OCI-LY3 (cell line): ENCODE data around the gene PCDHB2.
"Not testable (repeated sequence)": the region's sequence is repeated elsewhere in the genome, so short reads cannot be mapped to it uniquely, and the experiment has no call there.

Experiments
- H2AFZ ChIP-seq: fragments of 200-600, 300-600 bp; shearing (Covaris generic); 2 replicates; pipeline ENCODE4 v1.6.0; 2014; ENCODE audit warnings: antibody characterized with exemption, low read depth, low read length
- H3K27ac ChIP-seq: fragments of 200-600, 300-600 bp; sonication (generic); 2 replicates; pipeline ENCODE4 v1.5.1; 2014; ENCODE audit warnings: mild to moderate bottlenecking, low read length, moderate library complexity, mixed read lengths
- H3K27me3 ChIP-seq: fragments of 200-600, 300-600 bp; sonication (generic); 2 replicates; pipeline ENCODE4 v1.6.1; 2014; ENCODE audit warnings: low read depth, low read length, mixed read lengths
- H3K36me3 ChIP-seq: fragments of 200-600, 300-600 bp; sonication (generic); replicated peaks from 2 replicates; pipeline ENCODE3; 2014; ENCODE audit warnings: low read depth, low read length, mixed read lengths
- H3K4me1 ChIP-seq: fragments of 300-600, 200-600 bp; sonication (generic); 2 replicates; pipeline ENCODE4 v1.6.1; 2014; ENCODE audit warnings: low read length, mixed read lengths
- H3K4me2 ChIP-seq: fragments of 200-600, 300-600 bp; sonication (generic); 2 replicates; pipeline ENCODE4 v1.6.1; 2014; ENCODE audit warnings: low read length, mixed read lengths
- H3K4me3 ChIP-seq: fragments of 300-600, 200-600 bp; sonication (generic); 2 replicates; pipeline ENCODE4 v1.5.1; 2014; ENCODE audit warnings: antibody characterized with exemption, mild to moderate bottlenecking, low read length, moderate library complexity
- H3K79me2 ChIP-seq: fragments of 300-600, 200-600 bp; shearing (Covaris generic); 2 replicates; pipeline ENCODE4 v1.6.1; 2014; ENCODE audit warnings: mild to moderate bottlenecking, low read length, mixed read lengths
- H3K9ac ChIP-seq: fragments of 300-600, 200-600 bp; shearing (Covaris generic); 2 replicates; pipeline ENCODE4 v1.6.0; 2014; ENCODE audit warnings: mild to moderate bottlenecking, low read length, moderate library complexity
- H3K9me3 ChIP-seq: fragments of 200-600, 300-600 bp; shearing (Covaris generic); 2 replicates; pipeline ENCODE4 v1.6.1; 2014; ENCODE audit warnings: low read length, mixed read lengths; ENCODE audit not compliant: insufficient read depth
- H4K20me1 ChIP-seq: fragments of 200-600, 300-600 bp; sonication (generic); 2 replicates; pipeline ENCODE4 v1.6.1; 2016; ENCODE audit warnings: low read length, mixed read lengths; ENCODE audit not compliant: insufficient read depth
- CTCF ChIP-seq: fragments of 200-600, 300-600 bp; sonication (generic); IDR thresholded peaks from 2 replicates; pipeline ENCODE4 v1.5.1; 2014; ENCODE audit warnings: antibody characterized with exemption, low read length, low read depth
- EZH2phosphoT487 ChIP-seq: fragments of 200-600 bp; shearing (Covaris generic); IDR thresholded peaks from 2 replicates; pipeline ENCODE4 v1.6.1; 2018; ENCODE audit warnings: antibody characterized with exemption, mixed run types, low read depth

The PCDHB2 gene

GRCh38 chr5:141119250-141119649 lies 24.8 kb downstream of the PCDHB2 start:
- no peaks in the 10 kb centered on the region for H3K9me3 ChIP-seq
- no peak overlapping the region for H3K9ac ChIP-seq
- no peaks in the 10 kb centered on the region for H3K27me3 ChIP-seq
- H4K20me1 ChIP-seq, result no peaks in the 10 kb centered on the region
- no peaks in the 10 kb centered on the region for H3K79me2 ChIP-seq
- H3K4me3 ChIP-seq, result no peak overlapping the region
- no peaks in the 10 kb centered on the region for H3K4me1 ChIP-seq
- H2AFZ ChIP-seq, result no peak overlapping the region
- H3K36me3 ChIP-seq, result no peaks in the 10 kb centered on the region
- no peak overlapping the region for H3K27ac ChIP-seq
- H3K4me2 ChIP-seq, result no peak overlapping the region
- no peak for TF ChIP-seq CTCF
- no peak for TF ChIP-seq EZH2phosphoT487

- no peak within 1 kb of the TSS for H3K27ac ChIP-seq
- no peak within 1 kb of the TSS for H3K4me3 ChIP-seq
- no peak within 1 kb of the TSS for H3K9ac ChIP-seq
- TF ChIP-seq EZH2phosphoT487 (no peak), CTCF (no peak)
- H3K4me2 ChIP-seq, result no peak within 1 kb of the TSS
- no peaks in the 10 kb centered on the region for H3K36me3 ChIP-seq
- H3K27me3 ChIP-seq, result no peaks in the 10 kb centered on the region
- H4K20me1 ChIP-seq, result no peaks in the 10 kb centered on the region
- H2AFZ ChIP-seq, result no peak within 1 kb of the TSS
- H3K4me1 ChIP-seq, result no peaks in the 10 kb centered on the region
- no peaks in the 10 kb centered on the region for H3K9me3 ChIP-seq
- no peaks in the 10 kb centered on the region for H3K79me2 ChIP-seq
These were observed 27.1 kb downstream of the PCDHB2 start, which contains the start of gene PCDHB4 for GRCh38 chr5:141121563-141121962. Gene PCDHB4 (plus strand): TSS chr5:141121818. CDS start chr5:141121999, 181 bp downstream.

GRCh38 chr5:141121985-141122384 lies 27.6 kb downstream of the PCDHB2 start:
- H3K27me3 ChIP-seq, result no peaks in the 10 kb centered on the region
- no peaks in the 10 kb centered on the region for H3K4me1 ChIP-seq
- no peak overlapping the region for H3K9ac ChIP-seq
- no peak overlapping the region for H3K4me2 ChIP-seq
- no peak overlapping the region for H3K4me3 ChIP-seq
- H3K27ac ChIP-seq, result no peak overlapping the region
- H4K20me1 ChIP-seq, result no peaks in the 10 kb centered on the region
- no peaks in the 10 kb centered on the region for H3K36me3 ChIP-seq
- H3K79me2 ChIP-seq, result no peaks in the 10 kb centered on the region
- no peak for TF ChIP-seq EZH2phosphoT487
- TF ChIP-seq CTCF, result no peak
- H3K9me3 ChIP-seq, result no peaks in the 10 kb centered on the region
- no peak overlapping the region for H2AFZ ChIP-seq

- not testable (repeated sequence) for H3K27ac ChIP-seq, H3K4me2 ChIP-seq, H2AFZ ChIP-seq, H3K4me3 ChIP-seq, H3K9me3 ChIP-seq, H3K4me1 ChIP-seq, H3K36me3 ChIP-seq, H3K27me3 ChIP-seq, H3K79me2 ChIP-seq, H4K20me1 ChIP-seq, H3K9ac ChIP-seq
These were observed 29.2 kb downstream of the PCDHB2 start for GRCh38 chr5:141123396-141124135.
